GM12875 (cell line): ENCODE results near the gene CTNS.

Source experiments
- H3K4me3 ChIP-seq: one replicate; pipeline ENCODE4 v1.5.1; 2011; ENCODE audit warnings: low read depth, low read length, control low read depth
- CTCF ChIP-seq: IDR thresholded peaks from 2 replicates; pipeline ENCODE4 v1.5.1; 2011; ENCODE audit warnings: low read depth, mild to moderate bottlenecking, control low read depth, inconsistent platforms, low read length, moderate library complexity, borderline replicate concordance; ENCODE audit not compliant: insufficient read depth

CTNS gene

GRCh38 chr17:3675886-3676285 is 39.3 kb downstream of the CTNS start:
- no peak overlapping the region for H3K4me3 ChIP-seq
- no peak for TF ChIP-seq CTCF

- no peak overlapping the region for H3K4me3 ChIP-seq
Measured at GRCh38 chr17:3678095-3678820, 41.7 kb downstream of the CTNS start.

GRCh38 chr17:3678821-3679530 is 42.4 kb downstream of the CTNS start:
- TF ChIP-seq CTCF = no peak
- H3K4me3 ChIP-seq = no peak overlapping the region

More at GRCh38 chr17:3678095-3678820, 41.7 kb downstream of the CTNS start:
- TF ChIP-seq CTCF = no peak

GRCh38 chr17:3679531-3680126 is 43.1 kb downstream of the CTNS start:
- no peak overlapping the region for H3K4me3 ChIP-seq
- no peak for TF ChIP-seq CTCF

- no peak overlapping the region for H3K4me3 ChIP-seq
- TF ChIP-seq CTCF = no peak
Measured at GRCh38 chr17:3681057-3681456, 44.5 kb downstream of the CTNS start.

- no peak overlapping the region for H3K4me3 ChIP-seq
- TF ChIP-seq CTCF = no peak
Measured at GRCh38 chr17:3681565-3681964, 45.0 kb downstream of the CTNS start.
